ENCODE results near the gene USP15. TPM values are rescaled to one million over a fixed set of nuclear protein-coding genes. Genes with fewer than 3 reads are reported as not detected.

USP15 gene
- total RNA-seq, 1 experiment from 2014 or later, result 35.3 TPM

DNA sequence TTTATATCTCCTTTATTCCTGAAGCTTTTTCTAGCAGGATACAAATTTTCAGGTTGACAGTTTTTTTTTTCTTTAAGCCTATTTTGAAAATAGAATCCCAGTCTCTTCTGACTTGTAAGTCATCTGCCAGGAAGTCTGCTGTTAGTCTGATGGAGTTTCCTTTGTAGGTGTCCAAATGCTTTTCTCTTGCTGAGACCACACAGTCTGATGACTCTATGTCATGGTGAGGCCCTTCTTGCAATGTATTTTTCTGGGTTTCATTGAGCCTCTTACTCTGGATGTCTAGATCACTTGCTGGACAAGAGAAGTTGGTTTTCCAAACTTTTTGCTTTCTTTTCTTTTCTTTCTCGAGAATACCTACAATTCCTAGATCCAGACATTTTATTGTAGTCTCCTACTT lies 30.6 kb downstream of the USP15 start:
- H3K4me1 Mint-ChIP-seq, result peaks cover 16 to 37% of the 10 kb centered on the region in 2 experiments
- Histone ChIP-seq H3K23ac (ENCODE audit: insufficient read length, low read depth, low read length) (no peak overlapping the region), H2BK20ac (ENCODE audit: low read depth, low read length, poor library complexity, severe bottlenecking) (no peak overlapping the region), H4K5ac (ENCODE audit: insufficient read length, low read depth, low read length) (no peak overlapping the region), H2BK12ac (ENCODE audit: insufficient read length, low read depth, low read length) (no peak overlapping the region), H3K18ac (ENCODE audit: insufficient read length, low read depth, low read length) (no peak overlapping the region), H3K4me1 (ENCODE audit: insufficient read depth, low read length) (no peaks in the 10 kb centered on the region; the same call in 1 of the 2 replicates), H3K27ac (ENCODE audit: insufficient read length, low read depth, low read length) (no peak overlapping the region), H2BK15ac (ENCODE audit: low read depth, low read length) (no peak overlapping the region), H2BK5ac (ENCODE audit: insufficient read length, low read length) (no peak overlapping the region), H3K79me2 (ENCODE audit: insufficient read depth, low read length) (peaks cover 11% of the 10 kb centered on the region; the same call in 1 of the 2 replicates), H4K8ac (replicated peaks; ENCODE audit: insufficient read length, low read depth, low read length) (no peak overlapping the region), H3K14ac (ENCODE audit: insufficient read depth, low read length) (no peak overlapping the region), H3K79me1 (ENCODE audit: insufficient read depth, low read depth, low read length, poor library complexity, severe bottlenecking) (no peaks in the 10 kb centered on the region), H3K4me2 (ENCODE audit: insufficient read depth, insufficient read length, low read length) (no peak overlapping the region), H3K27me3 (ENCODE audit: insufficient read depth, low read length) (no peaks in the 10 kb centered on the region), H2BK120ac (ENCODE audit: low read depth, low read length, poor library complexity, severe bottlenecking) (no peak overlapping the region), H3K56ac (ENCODE audit: insufficient read length, low read depth, low read length) (no peak overlapping the region), H2AK5ac (ENCODE audit: insufficient read length, low read length) (no peak overlapping the region), H3K4ac (ENCODE audit: low read depth, low read length) (no peak overlapping the region), H3K23me2 (ENCODE audit: insufficient read length, low read depth, low read length, poor library complexity, severe bottlenecking) (no peaks in the 10 kb centered on the region), H3K9ac (ENCODE audit: extremely low read depth, insufficient read length, low read length) (no peak overlapping the region), H3T11ph (ENCODE audit: low read length) (no peak overlapping the region), H4K20me1 (ENCODE audit: control insufficient read depth, insufficient read depth, insufficient read length) (no peaks in the 10 kb centered on the region), H3K9me3 (ENCODE audit: control insufficient read depth, low read depth, low read length) (no peaks in the 10 kb centered on the region), H4K91ac (ENCODE audit: insufficient read length, low read depth, low read length) (no peak overlapping the region), H2AFZ (ENCODE audit: low read length) (no peak overlapping the region)
- no CpG with 5 or more reads among the region's 1 CpG for WGBS (ENCODE audit: extremely low coverage, insufficient read length, low lambda C conversion rate)
- H3K9me3 Mint-ChIP-seq, result no peaks in the 10 kb centered on the region
- H3K36me3 Mint-ChIP-seq (ENCODE audit: insufficient read depth in 1 of 3, low read depth in 3 of 3), result peaks cover 0 to 4% (median 3%) of the 10 kb centered on the region in 3 experiments; a peak in 4 of 7 replicates
- DNase-seq, result no peak
- no peak overlapping the region for H3K4me3 Mint-ChIP-seq
- TF ChIP-seq, protein P1, sequence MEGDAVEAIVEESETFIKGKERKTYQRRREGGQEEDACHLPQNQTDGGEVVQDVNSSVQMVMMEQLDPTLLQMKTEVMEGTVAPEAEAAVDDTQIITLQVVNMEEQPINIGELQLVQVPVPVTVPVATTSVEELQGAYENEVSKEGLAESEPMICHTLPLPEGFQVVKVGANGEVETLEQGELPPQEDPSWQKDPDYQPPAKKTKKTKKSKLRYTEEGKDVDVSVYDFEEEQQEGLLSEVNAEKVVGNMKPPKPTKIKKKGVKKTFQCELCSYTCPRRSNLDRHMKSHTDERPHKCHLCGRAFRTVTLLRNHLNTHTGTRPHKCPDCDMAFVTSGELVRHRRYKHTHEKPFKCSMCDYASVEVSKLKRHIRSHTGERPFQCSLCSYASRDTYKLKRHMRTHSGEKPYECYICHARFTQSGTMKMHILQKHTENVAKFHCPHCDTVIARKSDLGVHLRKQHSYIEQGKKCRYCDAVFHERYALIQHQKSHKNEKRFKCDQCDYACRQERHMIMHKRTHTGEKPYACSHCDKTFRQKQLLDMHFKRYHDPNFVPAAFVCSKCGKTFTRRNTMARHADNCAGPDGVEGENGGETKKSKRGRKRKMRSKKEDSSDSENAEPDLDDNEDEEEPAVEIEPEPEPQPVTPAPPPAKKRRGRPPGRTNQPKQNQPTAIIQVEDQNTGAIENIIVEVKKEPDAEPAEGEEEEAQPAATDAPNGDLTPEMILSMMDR (conservative IDR thresholded peaks at IDR 0.05), result no peak
- no peak overlapping the region; a peak in 1 of 7 replicates for H3K27ac Mint-ChIP-seq
- H3K27me3 Mint-ChIP-seq (ENCODE audit: low read depth), result no peaks in the 10 kb centered on the region
